DOHH2 (cell line): ENCODE measurements around the gene PPP3CA.

Experiments used
- H3F3A ChIP-seq: fragments of 200-600 bp; sonication (generic), shearing (Covaris generic); 2 replicates; pipeline ENCODE4 v1.6.0; 2016; ENCODE audit warnings: antibody characterized with exemption, mild to moderate bottlenecking; ENCODE audit not compliant: control insufficient read depth, insufficient read depth
- H3K27ac ChIP-seq: fragments of 200-600 bp; sonication (generic); 2 replicates; pipeline ENCODE4 v1.5.1; 2014; ENCODE audit warnings: low read depth, mild to moderate bottlenecking, low read length, moderate library complexity
- H3K27me3 ChIP-seq: fragments of 200-600 bp; sonication (generic); 2 replicates; pipeline ENCODE4 v1.6.1; 2014; ENCODE audit warnings: mild to moderate bottlenecking, low read length, mixed read lengths; ENCODE audit not compliant: control insufficient read depth
- H3K36me3 ChIP-seq: fragments of 200-600 bp; sonication (generic); 2 replicates; pipeline ENCODE4 v1.6.1; 2014; ENCODE audit warnings: mild to moderate bottlenecking, low read length, moderate library complexity, mixed read lengths; ENCODE audit not compliant: control insufficient read depth
- H3K4me1 ChIP-seq: fragments of 200-600 bp; sonication (generic); 2 replicates; pipeline ENCODE4 v1.6.1; 2014; ENCODE audit warnings: mild to moderate bottlenecking, low read length, mixed read lengths; ENCODE audit not compliant: control insufficient read depth
- H3K4me2 ChIP-seq: fragments of 200-600 bp; sonication (generic); 2 replicates; pipeline ENCODE4 v1.6.0; 2014; ENCODE audit warnings: mild to moderate bottlenecking, low read length, moderate library complexity
- H3K4me3 ChIP-seq: fragments of 200-600 bp; sonication (generic); 2 replicates; pipeline ENCODE4 v1.5.1; 2014; ENCODE audit warnings: mild to moderate bottlenecking, low read length, mixed read lengths
- H3K79me2 ChIP-seq: fragments of 200-600 bp; sonication (generic); 2 replicates; pipeline ENCODE4 v1.6.1; 2014; ENCODE audit warnings: mild to moderate bottlenecking, low read length, mixed read lengths; ENCODE audit not compliant: control insufficient read depth
- H3K9me2 ChIP-seq: fragments of 200-600 bp; sonication (generic); replicated peaks from 2 replicates; pipeline ENCODE4 v1.6.1; 2014; ENCODE audit warnings: mild to moderate bottlenecking, low read length, mixed read lengths; ENCODE audit not compliant: control insufficient read depth
- H3K9me3 ChIP-seq: fragments of 200-600 bp; sonication (generic); 2 replicates; pipeline ENCODE4 v1.6.1; 2014; ENCODE audit warnings: antibody characterized with exemption, low read length, mixed read lengths; ENCODE audit not compliant: control insufficient read depth, insufficient read depth
- H4K20me1 ChIP-seq: fragments of 200-600 bp; sonication (generic); 2 replicates; pipeline ENCODE4 v1.6.0; 2014; ENCODE audit warnings: low read depth, mild to moderate bottlenecking, antibody characterized with exemption, low read length, moderate library complexity; ENCODE audit not compliant: control insufficient read depth, insufficient read depth
- CTCF ChIP-seq: fragments of 200-600 bp; sonication (generic); IDR thresholded peaks from one replicate; pipeline ENCODE4 v1.5.1; 2014; ENCODE audit warnings: antibody characterized with exemption, mild to moderate bottlenecking, low read depth, low read length; ENCODE audit not compliant: poor library complexity, severe bottlenecking
- EZH2phosphoT487 ChIP-seq: fragments of 200-600 bp; sonication (generic); IDR thresholded peaks from 2 replicates; pipeline ENCODE4 v1.6.1; 2017; ENCODE audit warnings: borderline replicate concordance, mild to moderate bottlenecking, antibody characterized with exemption, low read length, moderate library complexity, mixed read lengths

Gene PPP3CA

GRCh38 chr4:101232074-101232776 is 115.1 kb downstream of the PPP3CA start:
- no peaks in the 10 kb centered on the region for H3K9me2 ChIP-seq
- H3K36me3 ChIP-seq: no peaks in the 10 kb centered on the region
- no peaks in the 10 kb centered on the region; the same call in 1 of the 2 replicates for H3K9me3 ChIP-seq
- H3K79me2 ChIP-seq: peaks cover 3% of the 10 kb centered on the region
- H3K27ac ChIP-seq: no peak overlapping the region
- no peak for TF ChIP-seq CTCF
- no peaks in the 10 kb centered on the region for H3F3A ChIP-seq
- H3K4me3 ChIP-seq: no peak overlapping the region
- H3K27me3 ChIP-seq: no peaks in the 10 kb centered on the region
- H3K4me2 ChIP-seq: no peak overlapping the region
- H4K20me1 ChIP-seq: no peaks in the 10 kb centered on the region
- peaks cover 8% of the 10 kb centered on the region for H3K4me1 ChIP-seq

GRCh38 chr4:101230801-101231426 is 116.4 kb downstream of the PPP3CA start:
- Histone ChIP-seq H3K4me2 (no peak overlapping the region), H3K9me2 (no peaks in the 10 kb centered on the region), H3K27ac (no peak overlapping the region)

GRCh38 chr4:101229116-101229515 is 118.2 kb downstream of the PPP3CA start:
- Histone ChIP-seq H3K79me2 (no peaks in the 10 kb centered on the region), H3K4me3 (no peak overlapping the region), H3K36me3 (no peaks in the 10 kb centered on the region), H3F3A (no peaks in the 10 kb centered on the region), H3K27me3 (no peaks in the 10 kb centered on the region), H4K20me1 (no peaks in the 10 kb centered on the region), H3K4me1 (no peaks in the 10 kb centered on the region), H3K27ac (no peak overlapping the region), H3K4me2 (no peak overlapping the region), H3K9me2 (no peaks in the 10 kb centered on the region), H3K9me3 (no peaks in the 10 kb centered on the region; the same call in 1 of the 2 replicates)
- no peak for TF ChIP-seq CTCF
- no peak for TF ChIP-seq EZH2phosphoT487

More at GRCh38 chr4:101230801-101231426, 116.4 kb downstream of the PPP3CA start:
- Histone ChIP-seq H4K20me1 (no peaks in the 10 kb centered on the region), H3K4me3 (no peak overlapping the region), H3K36me3 (no peaks in the 10 kb centered on the region), H3F3A (no peaks in the 10 kb centered on the region), H3K79me2 (peaks cover under 1% of the 10 kb centered on the region), H3K4me1 (peaks cover 2% of the 10 kb centered on the region), H3K27me3 (no peaks in the 10 kb centered on the region), H3K9me3 (no peaks in the 10 kb centered on the region; the same call in 1 of the 2 replicates)
- no peak for TF ChIP-seq EZH2phosphoT487
- TF ChIP-seq CTCF: no peak
